Ammon's horn (tissue), 1 donor: ENCODE results near the gene PKM.
A peak's percentile ranks its signal among the peaks of the same experiment; 100 is the strongest.
"Not testable (repeated sequence)": the region's sequence is repeated elsewhere in the genome, so short reads cannot be mapped to it uniquely, and the experiment has no call there.

ENCODE experiments used
- DNase-seq: peaks from one replicate; pipeline ENCODE4 v3.0.0-alpha.2; 2016; ENCODE audit warnings: low spot score

PKM gene

GRCh38 chr15:72176159-72176558 lies 54.8 kb downstream of the PKM start:
- DNase-seq, result peak; percentile 59

DNA sequence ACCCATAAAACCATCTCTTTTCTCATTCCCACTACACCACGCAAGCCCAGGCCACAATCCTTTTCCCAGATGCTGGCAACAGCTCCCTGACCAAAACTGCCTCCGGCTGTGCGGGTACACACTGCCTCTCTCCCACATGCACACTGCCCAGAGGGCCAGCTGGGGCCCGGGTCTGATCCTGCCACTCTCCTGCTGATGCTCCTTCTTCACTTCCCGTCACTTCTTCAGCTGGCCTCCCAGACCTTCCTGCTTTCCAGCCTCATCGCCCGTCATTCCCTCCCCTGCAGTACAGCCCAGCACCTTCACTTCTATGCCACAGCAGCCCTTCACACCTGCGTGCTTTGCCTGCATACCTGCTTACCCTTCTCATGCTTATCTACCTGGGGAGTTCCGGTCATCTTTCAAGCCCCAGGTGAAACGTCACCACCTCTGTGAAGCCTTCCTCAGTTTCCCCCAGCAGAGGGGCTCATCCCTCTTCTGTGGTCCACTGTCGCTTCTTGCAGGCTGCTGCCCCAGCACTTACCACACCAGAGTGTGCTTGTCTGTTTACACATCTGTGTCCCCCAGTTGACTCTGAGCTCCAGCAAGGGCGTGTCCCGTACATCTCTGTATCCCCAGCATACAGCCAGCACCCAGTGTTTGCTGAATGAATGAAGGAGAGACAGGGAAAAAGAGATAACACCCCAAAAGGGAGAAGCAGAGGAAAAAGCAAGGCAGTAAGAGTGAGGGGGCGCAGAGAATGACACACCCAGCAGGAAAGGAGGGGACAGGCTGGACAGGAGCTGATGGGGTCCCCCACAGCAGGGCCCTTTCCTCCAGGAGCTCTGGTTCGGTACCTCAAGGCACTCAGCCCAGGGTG lies 55.6 kb downstream of the PKM start:
- DNase-seq, result no peak

GRCh38 chr15:72174551-72175165 lies 56.3 kb downstream of the PKM start:
- DNase-seq, result no peak

DNA sequence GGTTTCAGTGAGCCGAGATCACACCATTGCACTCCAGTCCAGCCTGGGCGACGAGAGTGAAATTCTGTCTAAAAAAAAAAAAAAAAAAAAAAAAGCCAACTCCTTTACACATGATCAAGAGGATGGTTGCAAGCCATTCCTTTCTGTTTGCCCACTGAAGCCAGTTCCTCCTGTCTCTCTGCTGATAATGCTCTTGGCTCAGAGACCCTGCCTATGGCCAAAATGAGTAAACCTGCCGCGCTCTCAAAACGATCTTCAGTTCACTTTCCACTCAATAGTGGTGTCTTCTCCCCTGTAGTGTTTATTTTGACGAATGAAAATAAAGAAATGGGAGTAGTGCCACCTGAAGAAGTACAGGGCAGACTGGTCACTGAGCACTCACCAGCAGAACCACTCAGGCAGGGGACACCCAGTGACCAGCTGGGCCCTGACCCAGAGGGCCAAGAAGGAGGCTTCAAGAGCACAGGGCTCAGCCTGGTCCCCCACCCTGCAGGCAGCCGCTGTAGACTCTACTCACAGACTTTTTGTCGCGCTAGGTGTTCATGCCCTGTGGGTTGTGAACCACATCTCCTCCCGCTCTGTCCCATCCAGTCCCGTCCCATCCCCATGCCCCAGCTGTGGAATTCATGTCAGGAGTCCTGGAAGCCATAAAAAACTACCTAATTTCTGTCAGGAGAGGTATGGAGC lies 57.0 kb downstream of the PKM start:
- DNase-seq, result no peak

GRCh38 chr15:72173401-72173800 lies 57.6 kb downstream of the PKM start:
- DNase-seq, result no peak

- no peak for DNase-seq
Measured at GRCh38 chr15:72172796-72173195, 58.2 kb downstream of the PKM start.

DNA sequence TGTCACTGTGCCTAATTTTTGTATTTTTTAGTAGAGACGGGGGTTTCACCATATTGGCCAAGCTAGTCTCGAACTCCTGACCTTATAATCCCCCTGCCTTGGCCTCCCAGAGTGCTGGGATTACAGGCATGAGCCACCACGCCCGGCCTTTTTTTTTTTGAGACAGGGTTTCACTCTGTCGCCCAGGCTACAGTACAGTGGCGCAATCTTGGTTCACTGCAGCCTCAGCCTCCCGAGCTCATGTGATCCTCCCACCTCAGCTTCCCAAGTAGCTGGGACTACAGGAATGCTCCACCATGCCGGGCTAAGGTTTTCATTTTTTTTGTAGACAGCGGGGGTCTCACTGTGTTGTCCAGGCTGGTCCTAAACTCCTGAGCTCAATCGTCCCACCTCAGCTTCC lies 59.0 kb downstream of the PKM start:
- not testable (repeated sequence) for DNase-seq

GRCh38 chr15:72170691-72171090 lies 60.3 kb downstream of the PKM start:
- no peak for DNase-seq

- no peak for DNase-seq
Measured at GRCh38 chr15:72169921-72170611, 60.9 kb downstream of the PKM start.

- no peak for DNase-seq
Measured at GRCh38 chr15:72169236-72169920, 61.6 kb downstream of the PKM start.

- no peak for DNase-seq
Measured at GRCh38 chr15:72168808-72169190, 62.2 kb downstream of the PKM start.

- DNase-seq, result no peak
Measured at GRCh38 chr15:72168131-72168807, 62.7 kb downstream of the PKM start.

DNA sequence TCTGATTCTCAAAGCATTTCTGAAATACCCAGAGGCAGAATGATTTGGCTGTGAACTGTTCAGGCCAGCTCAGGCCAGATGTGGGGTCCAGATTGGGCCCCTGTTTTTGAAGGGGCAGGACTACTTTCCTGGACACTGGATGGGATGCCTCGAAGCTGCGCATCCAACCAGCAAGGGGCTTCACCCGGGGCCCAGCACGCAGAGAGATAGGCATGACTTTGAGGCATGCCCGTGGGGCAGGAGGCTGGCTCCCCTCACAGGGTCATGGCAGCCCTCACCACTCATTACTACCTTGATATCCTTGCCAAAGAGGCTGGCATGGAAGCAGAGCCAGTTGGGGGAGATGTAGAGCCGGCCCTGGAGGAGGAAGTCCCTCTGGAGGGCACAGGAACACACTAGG lies 63.5 kb downstream of the PKM start:
- DNase-seq, result no peak

DNA sequence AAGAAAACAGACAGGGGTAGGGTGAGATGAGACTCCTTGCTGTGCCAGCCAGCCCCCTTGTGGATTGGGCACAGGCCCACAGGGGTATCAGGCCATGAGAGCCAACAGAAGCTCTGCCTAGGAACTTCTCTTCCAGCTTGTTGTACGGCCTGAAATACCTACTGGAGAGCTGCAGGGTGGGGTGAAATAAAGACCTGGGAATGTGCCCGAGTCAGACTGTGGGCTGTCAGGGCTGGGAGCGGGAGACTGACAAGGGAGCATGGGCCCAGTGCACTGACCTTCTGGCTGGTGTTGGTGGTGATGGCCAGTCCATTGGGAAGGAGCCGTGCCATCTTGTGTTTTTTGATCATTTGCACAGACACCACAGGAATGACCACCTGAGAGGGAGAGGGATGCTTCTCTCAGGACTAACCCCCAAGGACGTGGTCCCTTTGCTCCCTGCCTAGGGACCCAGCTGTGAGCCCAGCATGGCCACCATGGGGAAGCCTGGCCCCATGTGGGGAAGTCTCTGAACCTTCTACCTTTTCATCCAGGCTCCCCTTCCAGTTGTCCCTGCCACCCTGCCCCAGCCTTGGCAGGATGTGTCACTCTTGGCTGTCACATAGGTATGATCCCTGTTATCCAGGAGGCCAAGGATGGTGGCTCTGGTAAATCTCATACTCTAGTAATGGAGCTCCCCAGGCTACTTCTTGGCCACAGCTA lies 64.1 kb downstream of the PKM start:
- DNase-seq, result no peak

- DNase-seq, result no peak
Measured at GRCh38 chr15:72163719-72164118, 67.3 kb downstream of the PKM start.

GRCh38 chr15:72162569-72162968 lies 68.4 kb downstream of the PKM start:
- DNase-seq, result no peak

DNA sequence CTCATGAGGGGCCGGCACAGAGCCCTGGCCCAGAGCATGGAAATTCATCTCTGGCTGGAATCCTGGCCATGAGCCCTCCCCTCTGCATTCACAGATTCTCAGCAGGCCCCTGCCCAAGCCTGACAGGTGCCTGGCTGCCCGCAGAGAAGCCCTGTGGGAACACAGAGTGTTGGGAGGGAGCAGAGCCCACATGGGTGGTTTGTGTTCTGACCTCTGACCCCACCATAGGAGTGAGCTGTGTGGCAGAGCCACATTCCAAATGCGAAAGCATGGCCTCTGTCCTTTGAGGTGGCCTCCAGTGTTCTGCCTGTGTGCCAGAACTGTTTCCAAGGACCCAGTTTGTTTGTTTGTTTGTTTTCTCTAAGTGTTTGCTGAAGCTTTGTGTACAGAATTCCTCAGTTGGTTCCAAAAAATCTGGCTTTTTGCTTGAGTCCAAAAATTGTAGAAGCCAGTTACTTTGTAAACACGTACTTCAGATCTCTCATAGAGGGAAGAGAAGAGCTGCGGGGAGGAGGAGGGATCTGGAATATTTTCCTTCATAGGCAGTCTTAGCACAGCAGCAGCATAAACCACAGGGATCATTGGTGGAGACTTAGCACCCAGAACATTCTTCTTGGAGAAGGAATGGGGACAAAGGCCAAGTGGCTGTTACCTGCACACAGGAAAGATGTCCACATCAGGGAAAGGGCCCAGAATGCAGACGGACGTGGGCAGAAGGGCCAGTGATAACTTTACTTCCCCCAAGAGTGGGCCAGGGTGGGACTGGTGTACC lies 69.4 kb downstream of the PKM start:
- DNase-seq, result no peak

- DNase-seq, result no peak
Measured at GRCh38 chr15:72160696-72161245, 70.2 kb downstream of the PKM start.

- no peak for DNase-seq
Measured at GRCh38 chr15:72156928-72157327, 74.1 kb downstream of the PKM start.
